SK-MEL-5 (cell line): ENCODE results near the gene GCNT2. TPM values are rescaled to one million over a fixed set of nuclear protein-coding genes. Genes with fewer than 3 reads are reported as not detected.
"Not testable (repeated sequence)": the region's sequence is repeated elsewhere in the genome, so short reads cannot be mapped to it uniquely, and the experiment has no call there.

Source experiments
- DNase-seq: peaks from one replicate; pipeline ENCODE4 v3.0.0-alpha.2; 2016; ENCODE audit warnings: low read depth, low spot score
- in situ Hi-C: cut with HindIII; loops from 2 replicates; pipeline ENCODE4 v1.10.0; 2016; ENCODE audit warnings: low sequenced_read_pairs, high pct_unique_total_duplicates, low pct_unique_long_range_greater_than_20kb
- total RNA-seq: library from RNA; depleted of rRNA; stranded (reverse); fragments of >200 nt; shearing (Covaris generic); gene quantifications from 2 replicates; pipeline ENCODE4 v1.2.3, GENCODE V29; 2014

Gene GCNT2
- total RNA-seq, 1 experiment from 2014 or later: 39.8 TPM

DNA sequence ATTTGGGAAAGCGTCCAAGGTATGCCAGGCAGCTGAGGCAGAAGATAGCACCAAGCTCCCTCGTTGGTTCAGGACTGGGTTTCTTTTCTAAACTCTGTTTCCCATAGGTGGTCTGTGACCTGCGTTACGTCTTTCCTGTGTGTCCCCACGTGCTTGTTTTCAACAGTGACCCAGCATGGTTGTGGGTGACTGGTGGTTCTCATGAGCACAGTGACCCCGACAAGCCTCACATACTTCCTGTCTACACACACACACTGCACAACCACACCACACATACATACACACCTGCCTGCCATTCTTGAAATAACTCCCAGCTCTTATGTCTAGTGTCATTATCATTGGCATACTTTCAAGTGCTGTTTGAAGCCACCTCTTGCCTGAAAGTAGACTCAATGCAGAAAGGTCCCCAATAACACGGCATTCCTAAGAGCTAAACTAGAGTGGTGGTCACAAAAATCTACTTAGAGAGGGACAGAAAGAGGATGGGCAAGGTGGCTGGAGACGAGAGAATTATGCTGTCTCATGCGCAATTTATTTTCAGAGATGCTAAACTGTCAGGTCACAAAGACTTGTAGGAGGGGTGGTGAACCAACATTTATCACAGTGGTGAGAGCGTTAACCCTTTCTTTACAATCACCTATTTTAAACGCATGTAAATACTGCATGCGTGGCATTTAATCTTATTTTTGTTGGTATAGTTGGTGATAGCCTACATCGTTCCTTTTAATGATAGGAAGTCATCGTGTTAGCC lies 66.7 kb downstream of the GCNT2 start:
- in situ Hi-C loops: no loop called here
- DNase-seq: no peak

DNA sequence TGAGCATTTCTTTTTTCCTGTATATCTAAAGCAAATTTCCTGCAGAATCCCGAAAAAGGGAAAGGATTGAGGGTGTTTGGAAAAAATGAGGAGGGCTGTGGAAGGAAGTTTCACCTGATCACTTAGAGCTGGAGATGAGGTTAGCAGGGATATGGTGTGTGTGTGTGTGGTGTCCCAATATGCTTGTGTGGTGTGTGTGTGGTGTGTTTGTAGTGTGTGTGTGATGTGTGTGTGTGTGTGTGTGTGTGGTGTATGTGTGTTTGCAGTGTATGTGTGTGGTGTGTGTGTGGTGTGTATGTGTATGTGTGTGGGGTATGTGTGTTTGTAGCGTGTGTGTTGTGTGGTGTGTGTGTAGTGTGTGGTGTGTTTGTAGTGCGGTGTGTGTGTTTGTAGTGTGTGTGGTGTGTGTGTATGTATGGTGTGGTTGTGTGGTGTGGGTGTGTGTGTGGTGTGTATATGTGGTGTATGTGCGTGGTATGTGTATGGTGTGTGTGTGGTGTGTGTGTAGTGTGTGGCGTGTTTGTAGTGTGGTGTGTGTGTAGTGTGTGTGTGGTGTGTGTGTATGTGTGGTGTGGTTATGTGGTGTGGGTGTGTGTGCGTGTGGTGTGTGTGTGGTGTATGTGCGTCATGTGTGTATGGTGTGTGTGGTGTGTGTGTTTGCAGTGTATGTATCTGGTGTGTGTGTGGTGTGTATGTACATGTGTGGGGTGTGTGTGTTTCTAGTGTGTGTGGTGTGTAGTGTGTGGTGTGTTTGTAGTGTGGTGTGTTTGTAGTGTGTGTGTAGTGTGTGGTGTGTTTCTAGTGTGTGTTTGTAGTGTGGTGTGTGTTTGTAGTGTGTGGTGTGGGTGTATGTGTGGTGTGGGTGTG lies 67.6 kb downstream of the GCNT2 start:
- no peak for DNase-seq
- in situ Hi-C loops: no loop called here

DNA sequence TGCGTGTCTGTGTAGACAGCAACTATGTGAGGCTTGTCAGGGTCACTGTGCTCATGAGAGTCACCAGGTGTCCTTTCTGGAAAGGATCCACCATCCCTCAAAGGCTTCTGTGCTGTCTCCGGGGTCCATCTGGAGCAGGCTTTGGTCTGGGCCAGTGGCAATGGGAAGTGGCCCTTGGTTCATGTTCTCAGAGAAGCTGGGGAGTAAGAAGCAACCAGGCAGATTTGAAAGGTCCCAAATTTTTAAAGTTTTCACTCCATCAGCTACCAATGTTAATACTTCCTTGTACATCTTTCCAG lies 68.2 kb downstream of the GCNT2 start:
- peak; percentile 22 for DNase-seq
- in situ Hi-C loops: no loop called here

DNA sequence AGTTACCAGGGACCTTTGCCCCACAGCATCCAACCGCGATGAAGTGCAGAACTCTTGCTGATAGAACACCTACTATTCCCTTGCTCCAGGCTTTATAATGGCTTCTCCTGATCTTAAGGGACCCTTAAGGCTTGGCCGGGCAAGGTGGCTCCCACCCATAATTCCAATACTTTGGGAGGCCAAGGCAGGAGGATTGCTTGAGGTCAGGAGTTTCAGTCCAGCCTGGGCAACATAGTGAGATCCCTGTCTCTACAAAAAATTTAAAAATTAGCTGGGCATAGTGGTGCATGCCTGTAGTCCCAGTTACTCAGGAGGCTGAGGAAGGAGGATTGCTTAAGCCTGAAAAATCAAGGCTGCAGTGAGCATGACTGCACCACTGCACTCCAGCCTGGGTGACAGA lies 68.8 kb downstream of the GCNT2 start:
- DNase-seq: no peak
- in situ Hi-C loops: no loop called here

DNA sequence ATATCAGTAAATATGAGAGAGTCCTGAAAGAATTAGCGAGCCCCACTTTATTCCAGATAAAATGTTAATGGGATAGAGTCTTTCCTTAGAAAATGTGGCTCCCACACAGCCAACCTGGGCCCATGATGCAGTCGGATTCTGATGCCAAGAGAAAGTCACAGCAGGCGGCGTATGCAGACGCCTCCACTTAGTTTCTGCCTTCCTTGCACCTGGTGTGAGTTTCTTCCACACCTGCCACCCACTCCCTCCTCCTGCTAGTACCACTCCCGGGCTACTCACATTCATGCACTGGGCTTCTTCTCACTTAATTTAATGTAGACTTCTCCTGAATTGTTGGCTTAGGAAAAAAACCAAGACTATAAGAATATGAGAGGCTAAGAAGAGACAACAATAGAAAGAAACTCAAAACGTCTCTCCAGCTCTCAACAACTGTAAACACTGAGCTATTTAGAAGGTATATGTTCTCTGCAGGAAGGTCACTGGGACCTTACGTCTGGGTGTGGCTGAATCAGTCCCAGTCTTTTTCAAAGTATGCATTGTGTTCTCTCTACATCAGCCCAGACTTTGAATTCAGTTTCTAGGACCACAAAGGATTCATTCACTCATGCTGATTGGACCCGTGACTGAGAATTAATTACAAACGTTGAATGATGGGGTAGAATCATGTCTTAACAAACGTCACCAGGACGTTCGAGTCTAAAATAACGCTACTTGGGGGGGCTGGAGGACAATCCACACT lies 70.4 kb downstream of the GCNT2 start:
- in situ Hi-C loops: no loop called here
- peak; percentile 98 for DNase-seq

DNA sequence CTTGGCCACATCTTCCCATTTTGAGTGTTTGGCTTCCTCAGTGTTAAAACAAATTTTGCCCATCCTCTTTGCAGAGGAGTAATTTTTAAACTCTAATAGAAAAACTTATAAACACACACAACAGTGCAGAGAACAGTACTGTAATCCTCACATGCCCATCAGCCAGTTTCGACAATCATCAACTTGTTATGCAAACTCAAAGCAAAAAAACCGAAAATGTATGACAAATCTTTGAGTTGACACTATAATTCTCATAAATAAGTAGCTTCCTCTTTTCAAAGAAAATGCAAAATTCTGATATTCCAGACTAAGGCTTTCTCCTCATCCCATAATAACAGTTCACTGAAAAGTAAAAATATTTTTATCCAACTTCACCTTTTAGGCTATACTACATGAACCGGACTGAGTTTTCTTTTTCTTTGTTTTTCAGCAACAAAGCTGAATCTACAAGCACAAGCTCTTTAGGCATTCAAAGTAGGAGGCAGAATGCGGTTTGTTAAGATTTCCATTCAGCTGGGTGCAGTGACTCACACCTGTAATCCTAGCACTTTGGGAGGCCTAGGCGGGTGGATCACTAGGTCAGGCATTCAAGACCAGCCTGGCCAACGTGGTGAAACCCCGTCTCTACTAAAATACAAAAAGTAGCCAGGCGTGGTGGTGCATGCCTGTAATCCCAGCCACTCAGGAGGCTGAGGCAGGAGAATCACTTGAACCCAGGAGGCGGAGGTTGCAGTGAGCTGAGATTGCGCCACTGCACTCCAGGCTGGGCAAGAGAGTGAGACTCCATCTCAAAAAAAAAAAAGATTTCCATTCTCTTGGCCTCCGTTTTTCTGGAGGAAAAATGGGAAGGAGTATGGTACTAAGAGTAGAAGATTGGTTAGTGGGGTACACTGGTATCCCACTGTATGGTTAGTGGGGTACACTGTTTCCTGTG lies 74.8 kb downstream of the GCNT2 start:
- in situ Hi-C loops: no loop called here

DNA sequence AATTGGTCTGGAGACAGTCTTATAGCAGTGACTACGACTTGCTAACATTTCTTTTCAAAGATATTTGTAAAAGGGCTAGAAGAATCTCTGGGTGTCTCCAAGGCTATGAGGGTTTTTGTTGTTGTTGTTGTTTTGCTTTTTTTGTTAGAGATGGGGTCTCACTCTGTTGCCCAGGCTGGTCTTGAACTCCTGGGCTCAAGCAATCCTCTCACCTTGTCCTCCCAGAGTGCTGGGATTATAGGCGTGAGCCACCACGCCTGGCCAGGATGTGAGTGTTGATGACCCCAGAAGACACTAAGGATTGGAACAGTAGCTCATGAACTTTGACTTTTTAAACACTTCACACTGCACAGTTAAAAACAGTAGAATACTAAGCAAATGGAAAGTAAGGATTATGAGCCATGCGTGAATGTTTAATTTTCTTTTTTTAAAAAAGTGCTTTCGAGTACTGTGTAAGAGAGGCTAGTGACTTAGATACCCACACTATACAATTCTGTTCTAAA lies 76.4 kb downstream of the GCNT2 start:
- no peak for DNase-seq
- in situ Hi-C loops: no loop called here

More for the DNA sequence above, 74.8 kb downstream of the GCNT2 start:
- no peak for DNase-seq

DNA sequence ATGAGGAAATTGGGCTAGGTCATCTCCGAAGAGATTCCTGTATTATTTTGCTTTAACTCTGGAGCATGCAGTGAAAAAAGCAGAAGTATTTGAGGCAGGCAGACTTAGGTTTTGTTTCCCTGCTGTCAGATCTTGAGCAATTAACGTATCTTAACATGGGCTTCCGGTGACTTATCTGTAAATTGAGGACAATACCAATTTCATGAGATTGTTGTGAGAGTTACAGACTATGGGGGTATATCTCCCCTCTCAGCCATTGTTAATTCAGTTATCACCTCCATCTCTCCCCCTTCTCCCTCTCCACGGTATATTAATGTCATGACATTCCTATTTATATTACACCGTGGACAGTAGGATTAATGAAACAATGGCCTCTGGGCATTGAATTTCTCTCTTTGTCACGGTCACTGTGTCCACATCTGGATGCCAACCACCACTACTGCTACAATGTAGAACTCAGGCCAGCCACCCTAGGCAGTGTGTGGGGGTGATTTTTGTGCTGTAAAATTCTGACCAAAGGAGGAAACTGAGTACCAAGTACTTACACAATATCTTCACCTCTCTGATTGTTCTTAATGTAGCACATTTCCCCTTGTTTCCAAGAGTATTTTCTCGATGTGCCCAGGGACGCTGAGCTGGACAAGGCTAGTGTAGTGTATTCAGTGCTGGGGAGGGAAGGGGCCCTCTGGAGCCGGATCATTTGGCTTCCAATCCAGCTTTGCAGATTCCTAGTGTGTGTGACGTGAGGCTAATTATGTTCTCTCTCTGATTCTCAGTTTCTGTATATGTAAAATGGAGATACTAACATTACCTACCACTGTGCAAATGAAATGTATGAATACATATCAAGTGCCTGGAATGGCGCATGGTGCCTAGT lies 77.2 kb downstream of the GCNT2 start:
- in situ Hi-C loops: no loop called here
- DNase-seq: no peak

DNA sequence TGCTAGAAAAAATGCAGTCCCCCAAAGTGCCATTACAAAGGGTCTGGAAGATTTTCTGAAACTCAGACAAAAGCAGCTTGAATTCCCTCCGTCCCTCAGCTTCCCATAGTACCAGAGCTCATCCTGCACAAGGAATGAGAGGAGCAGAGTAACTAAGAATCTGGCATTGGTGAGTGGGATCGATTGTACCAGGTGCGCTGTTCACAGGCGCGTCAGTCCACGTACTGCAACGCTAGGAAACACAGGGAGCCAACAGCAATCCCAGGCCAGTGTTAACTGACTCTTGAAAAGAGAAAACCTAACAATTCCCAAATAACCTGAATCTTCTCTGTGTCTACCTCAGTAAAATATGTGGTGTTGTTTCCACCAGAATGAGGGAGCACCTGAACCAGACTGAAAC lies 77.9 kb downstream of the GCNT2 start:
- no peak for DNase-seq
- in situ Hi-C loops: no loop called here

DNA sequence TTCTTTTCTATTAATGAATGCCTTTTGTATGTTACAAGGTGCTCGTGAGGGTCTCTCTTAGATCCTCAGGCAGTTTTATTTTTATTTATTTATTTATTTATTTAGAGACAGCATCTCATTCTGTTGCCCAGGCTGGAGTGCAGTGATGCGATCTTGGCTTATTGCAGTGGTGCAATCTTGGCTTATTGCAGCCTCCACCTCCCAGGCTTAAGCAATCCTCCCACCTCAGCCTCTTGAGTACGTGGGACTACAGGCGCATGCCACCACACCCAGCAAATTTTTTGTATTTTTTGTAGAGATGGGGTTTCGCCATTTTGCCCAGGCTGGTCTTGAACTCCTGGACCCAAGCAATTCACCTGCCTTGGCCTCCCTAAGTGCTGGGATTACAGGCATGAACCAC lies 79.5 kb downstream of the GCNT2 start:
- in situ Hi-C loops, DNase-seq: not testable (repeated sequence)

DNA sequence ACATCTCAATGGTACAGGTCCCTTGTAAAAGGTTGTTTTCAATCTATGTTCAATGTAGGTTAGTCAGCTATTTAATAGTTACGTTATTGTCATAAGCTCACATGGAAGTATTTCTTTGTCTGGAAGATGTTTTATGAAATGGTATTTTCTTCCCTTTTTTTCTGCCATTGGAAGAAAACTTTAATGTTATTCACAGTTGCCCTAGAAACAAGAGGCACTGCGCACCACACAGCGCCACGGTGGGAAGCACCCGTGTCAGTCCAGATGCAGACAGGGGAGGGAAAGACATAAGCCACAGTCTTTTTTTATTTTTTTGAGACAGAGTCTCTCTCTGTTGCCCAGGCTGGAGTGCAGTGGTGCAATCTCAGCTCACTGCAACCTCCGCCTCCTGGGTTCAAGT lies 82.1 kb downstream of the GCNT2 start:
- in situ Hi-C loops: no loop called here
- DNase-seq: no peak

DNA sequence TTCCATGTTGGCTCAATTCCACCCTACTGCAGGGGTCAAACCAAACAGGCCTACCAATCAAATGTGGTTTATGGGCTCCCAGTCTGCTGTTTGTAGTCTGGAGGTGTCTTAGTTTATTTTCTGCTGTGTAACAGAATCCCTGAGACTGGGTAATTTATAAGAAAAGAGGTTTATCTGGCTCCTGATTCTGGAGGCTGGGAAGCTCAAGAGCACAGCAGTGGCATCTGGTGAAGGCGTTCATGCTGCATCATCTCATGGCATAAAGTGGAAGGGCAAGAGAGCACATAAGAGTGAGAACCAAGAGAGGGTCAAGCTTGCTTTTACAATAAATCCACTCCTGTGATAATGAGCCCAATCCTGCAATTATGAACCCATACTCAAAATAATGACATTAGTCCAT lies 87.9 kb downstream of the GCNT2 start:
- in situ Hi-C loops: no loop called here
- DNase-seq: no peak

DNA sequence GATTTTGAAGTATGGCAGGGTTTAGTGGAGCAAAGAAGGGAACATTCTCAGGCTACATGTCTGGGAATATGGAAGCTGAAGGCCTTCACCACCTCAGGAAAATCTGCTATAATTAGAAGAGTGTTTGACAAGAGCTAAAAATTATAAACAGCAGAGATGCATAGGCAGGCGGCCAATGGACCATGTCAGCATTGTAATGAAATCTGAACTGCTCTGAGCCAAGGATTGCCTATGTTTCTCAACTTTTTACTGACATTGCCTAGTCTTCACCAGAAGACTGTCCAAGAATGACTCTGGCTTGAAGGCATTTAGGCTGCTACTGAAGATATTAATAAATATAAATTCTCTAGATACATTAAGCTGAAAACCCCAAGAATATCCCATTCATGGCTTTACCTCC lies 89.1 kb downstream of the GCNT2 start:
- in situ Hi-C loops: no loop called here
- no peak for DNase-seq

DNA sequence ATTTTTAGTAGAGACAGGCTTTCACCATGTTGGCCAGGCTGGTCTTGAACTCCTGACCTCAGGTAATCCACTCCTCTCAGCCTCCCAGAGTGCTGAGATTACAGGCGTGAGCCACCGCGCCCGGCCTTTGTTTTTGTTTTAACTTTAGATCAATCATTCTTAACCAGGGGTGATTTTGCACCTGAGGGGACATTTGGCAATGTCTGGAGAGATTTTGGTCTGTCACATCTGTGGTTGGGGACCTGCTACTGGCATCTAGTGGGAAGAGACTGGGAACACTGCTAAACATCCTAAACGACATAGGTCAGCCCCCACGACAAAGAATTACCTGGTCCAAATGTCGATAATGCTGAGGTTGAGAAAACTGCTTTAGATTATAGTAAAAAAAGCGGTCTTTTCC lies 91.0 kb downstream of the GCNT2 start:
- in situ Hi-C loops: no loop called here
- no peak for DNase-seq

DNA sequence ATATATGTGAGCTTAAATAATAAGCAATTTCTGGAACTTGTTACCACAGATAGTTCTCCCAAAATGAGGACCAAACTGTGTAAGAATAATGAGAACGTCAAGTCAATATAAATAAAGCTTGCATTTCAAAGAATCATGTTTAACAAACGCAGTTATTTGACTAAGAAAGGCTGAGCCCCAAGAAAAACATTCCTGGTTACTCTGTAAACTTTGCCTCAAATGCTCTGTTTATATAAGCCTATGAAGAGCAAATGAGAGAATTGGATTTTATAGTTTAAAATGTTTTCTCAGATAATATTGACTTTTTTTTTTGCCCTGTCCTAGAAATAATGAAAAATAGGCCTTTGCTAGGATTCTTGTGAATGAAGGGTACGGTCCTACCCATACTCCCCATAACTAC lies 91.9 kb downstream of the GCNT2 start:
- DNase-seq: no peak
- in situ Hi-C loops: no loop called here

DNA sequence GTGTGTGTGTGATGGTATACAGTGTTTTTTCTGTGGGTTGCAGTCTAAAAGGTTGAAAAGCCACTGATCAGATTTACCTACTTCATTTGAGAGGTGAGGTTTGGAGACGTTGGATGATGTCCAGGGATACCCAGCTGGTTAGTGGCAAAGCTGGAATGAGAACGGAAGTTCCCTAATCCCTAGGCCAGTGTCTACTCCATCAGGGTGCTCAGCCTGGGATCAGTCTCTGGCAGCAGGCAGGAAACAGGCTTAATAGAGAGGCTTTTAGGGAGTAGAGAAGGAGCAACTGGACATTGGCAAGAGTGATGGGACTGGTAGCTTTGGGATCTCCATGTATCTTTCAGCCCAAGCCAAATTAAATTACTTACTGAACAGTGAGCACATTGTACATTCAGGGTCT lies 92.6 kb downstream of the GCNT2 start:
- in situ Hi-C loops: no loop called here

DNA sequence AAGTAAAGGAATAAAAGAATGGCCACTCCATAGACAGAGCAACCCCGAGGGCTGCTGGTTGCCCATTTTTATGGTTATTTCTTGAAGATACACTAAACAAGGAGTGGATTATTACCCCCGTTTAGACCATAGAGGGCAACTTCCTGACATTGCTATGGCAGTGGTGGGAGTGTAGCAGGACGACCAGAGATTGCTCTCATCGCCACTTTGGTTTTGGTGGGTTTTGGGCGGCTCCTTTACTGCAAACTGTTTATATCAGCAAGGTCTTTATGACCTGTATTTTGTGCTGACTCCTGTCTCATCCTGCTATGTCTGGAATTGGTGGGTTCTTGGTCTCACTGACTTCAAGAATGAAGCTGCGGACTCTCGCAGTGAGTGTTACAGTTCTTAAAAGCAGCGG lies 94.5 kb downstream of the GCNT2 start:
- in situ Hi-C loops: no loop called here
- no peak for DNase-seq

More for the DNA sequence above, 92.6 kb downstream of the GCNT2 start:
- no peak for DNase-seq
